GM08714 (cell line): ENCODE measurements around the gene MAGEC1.
"Not testable (repeated sequence)": the region's sequence is repeated elsewhere in the genome, so short reads cannot be mapped to it uniquely, and the experiment has no call there.

ENCODE experiments used
- H3K4me3 ChIP-seq: fragments of 200-500 bp; sonication (Bioruptor generic); 2 replicates; pipeline ENCODE4 v1.5.1; 2014; ENCODE audit warnings: mild to moderate bottlenecking, low read length, inconsistent platforms
- ZNF274 ChIP-seq: IDR thresholded peaks from 2 replicates; pipeline ENCODE4 v1.6.1; 2012; ENCODE audit warnings: mild to moderate bottlenecking, low read depth, low read length

MAGEC1 gene, protein sequence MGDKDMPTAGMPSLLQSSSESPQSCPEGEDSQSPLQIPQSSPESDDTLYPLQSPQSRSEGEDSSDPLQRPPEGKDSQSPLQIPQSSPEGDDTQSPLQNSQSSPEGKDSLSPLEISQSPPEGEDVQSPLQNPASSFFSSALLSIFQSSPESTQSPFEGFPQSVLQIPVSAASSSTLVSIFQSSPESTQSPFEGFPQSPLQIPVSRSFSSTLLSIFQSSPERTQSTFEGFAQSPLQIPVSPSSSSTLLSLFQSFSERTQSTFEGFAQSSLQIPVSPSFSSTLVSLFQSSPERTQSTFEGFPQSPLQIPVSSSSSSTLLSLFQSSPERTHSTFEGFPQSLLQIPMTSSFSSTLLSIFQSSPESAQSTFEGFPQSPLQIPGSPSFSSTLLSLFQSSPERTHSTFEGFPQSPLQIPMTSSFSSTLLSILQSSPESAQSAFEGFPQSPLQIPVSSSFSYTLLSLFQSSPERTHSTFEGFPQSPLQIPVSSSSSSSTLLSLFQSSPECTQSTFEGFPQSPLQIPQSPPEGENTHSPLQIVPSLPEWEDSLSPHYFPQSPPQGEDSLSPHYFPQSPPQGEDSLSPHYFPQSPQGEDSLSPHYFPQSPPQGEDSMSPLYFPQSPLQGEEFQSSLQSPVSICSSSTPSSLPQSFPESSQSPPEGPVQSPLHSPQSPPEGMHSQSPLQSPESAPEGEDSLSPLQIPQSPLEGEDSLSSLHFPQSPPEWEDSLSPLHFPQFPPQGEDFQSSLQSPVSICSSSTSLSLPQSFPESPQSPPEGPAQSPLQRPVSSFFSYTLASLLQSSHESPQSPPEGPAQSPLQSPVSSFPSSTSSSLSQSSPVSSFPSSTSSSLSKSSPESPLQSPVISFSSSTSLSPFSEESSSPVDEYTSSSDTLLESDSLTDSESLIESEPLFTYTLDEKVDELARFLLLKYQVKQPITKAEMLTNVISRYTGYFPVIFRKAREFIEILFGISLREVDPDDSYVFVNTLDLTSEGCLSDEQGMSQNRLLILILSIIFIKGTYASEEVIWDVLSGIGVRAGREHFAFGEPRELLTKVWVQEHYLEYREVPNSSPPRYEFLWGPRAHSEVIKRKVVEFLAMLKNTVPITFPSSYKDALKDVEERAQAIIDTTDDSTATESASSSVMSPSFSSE

GRCh38 chrX:141903400-141904155 lies at the start of gene MAGEC1:
Gene MAGEC1 (plus strand): TSS chrX:141903894. CDS start chrX:141905073, 1,179 bp downstream.
- no peak within 1 kb of the TSS for H3K4me3 ChIP-seq
- TF ChIP-seq ZNF274 = no peak

GRCh38 chrX:141857479-141857878 lies 46.2 kb upstream of the MAGEC1 start:
- no peak for TF ChIP-seq ZNF274
- no peak overlapping the region for H3K4me3 ChIP-seq

DNA sequence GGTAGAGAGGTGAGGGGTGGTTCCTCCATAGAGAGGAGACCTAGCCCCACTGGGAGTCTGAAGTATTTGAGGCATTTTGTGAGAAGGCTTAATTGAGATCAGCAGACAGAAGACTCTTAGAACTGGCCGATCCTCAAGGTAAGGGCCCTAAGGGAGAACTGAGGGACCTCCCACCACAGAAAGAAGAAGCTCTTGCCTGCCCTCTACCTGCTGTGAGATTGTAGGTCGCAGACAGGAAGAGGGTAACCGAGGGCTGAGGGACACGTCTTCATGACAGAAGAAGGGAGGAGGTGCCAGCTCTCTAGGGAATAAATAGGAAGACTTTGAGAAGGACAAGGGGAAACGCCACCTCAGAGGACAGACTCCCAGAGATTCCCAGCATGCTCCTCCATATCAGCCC lies 24.1 kb upstream of the MAGEC1 start:
- no peak for TF ChIP-seq ZNF274
- H3K4me3 ChIP-seq = no peak overlapping the region

GRCh38 chrX:141888811-141889210 lies 14.9 kb upstream of the MAGEC1 start:
- H3K4me3 ChIP-seq = not testable (repeated sequence)

DNA sequence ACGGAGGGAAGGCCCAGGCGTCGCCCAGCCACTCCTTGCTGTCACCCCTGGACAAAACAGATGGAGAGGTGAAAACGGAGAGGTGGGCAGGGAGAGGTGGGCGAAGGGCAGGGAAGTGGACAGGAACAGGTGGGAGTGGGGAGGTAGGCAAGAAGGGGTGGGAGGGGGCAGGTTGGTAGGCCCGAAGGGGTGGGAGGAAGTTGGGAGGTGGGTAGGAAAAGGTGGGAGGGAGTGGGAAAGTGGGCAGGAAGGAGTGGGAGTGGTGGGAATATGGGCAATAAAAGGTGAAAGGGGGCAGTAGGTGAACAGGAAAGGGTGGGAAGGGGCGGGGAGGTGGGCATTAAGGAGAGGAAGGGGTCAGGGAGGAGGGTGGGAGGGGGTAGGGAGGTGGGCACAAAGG lies 9.0 kb upstream of the MAGEC1 start:
- H3K4me3 ChIP-seq = no peak overlapping the region
- no peak for TF ChIP-seq ZNF274

- no peak for TF ChIP-seq ZNF274
- H3K4me3 ChIP-seq = no peak overlapping the region
These were observed 6.0 kb upstream of the MAGEC1 start for GRCh38 chrX:141897690-141898089.

- no peak for TF ChIP-seq ZNF274
- H3K4me3 ChIP-seq = no peak overlapping the region
These were observed 1.3 kb upstream of the MAGEC1 start for GRCh38 chrX:141902366-141902765.

- H3K4me3 ChIP-seq = no peak overlapping the region
- TF ChIP-seq ZNF274 = no peak
These were observed 568 bp downstream of the MAGEC1 start for GRCh38 chrX:141904262-141904661.

- no peak for TF ChIP-seq ZNF274
These were observed 14.1 kb downstream of the MAGEC1 start for GRCh38 chrX:141917801-141918200.

GRCh38 chrX:141924293-141924692 lies 20.6 kb downstream of the MAGEC1 start:
- no peak for TF ChIP-seq ZNF274
- H3K4me3 ChIP-seq = no peak overlapping the region

More at GRCh38 chrX:141917801-141918200, 14.1 kb downstream of the MAGEC1 start:
- no peak overlapping the region for H3K4me3 ChIP-seq

DNA sequence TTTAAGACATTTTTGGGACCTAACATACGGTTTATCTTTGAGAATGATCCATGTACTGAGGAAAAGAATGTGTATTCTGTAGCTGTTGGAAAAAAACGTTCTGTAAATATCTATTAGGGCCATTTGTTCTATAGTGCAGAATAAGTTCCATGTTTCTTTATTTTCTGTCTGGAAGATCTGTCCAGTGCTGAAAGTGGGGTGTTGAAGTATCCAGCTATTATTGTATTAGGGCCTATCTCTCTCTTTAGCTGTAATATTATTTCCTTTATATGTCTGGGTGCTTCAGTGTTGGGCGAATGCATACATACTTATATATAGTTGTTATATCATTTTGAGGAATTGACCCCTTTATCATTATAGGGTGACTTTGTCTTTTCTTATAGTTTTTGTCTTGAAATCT lies 24.7 kb downstream of the MAGEC1 start:
- H3K4me3 ChIP-seq = no peak overlapping the region
- no peak for TF ChIP-seq ZNF274

GRCh38 chrX:141934059-141934641 lies 30.5 kb downstream of the MAGEC1 start:
- TF ChIP-seq ZNF274 = no peak
- no peak overlapping the region for H3K4me3 ChIP-seq

DNA sequence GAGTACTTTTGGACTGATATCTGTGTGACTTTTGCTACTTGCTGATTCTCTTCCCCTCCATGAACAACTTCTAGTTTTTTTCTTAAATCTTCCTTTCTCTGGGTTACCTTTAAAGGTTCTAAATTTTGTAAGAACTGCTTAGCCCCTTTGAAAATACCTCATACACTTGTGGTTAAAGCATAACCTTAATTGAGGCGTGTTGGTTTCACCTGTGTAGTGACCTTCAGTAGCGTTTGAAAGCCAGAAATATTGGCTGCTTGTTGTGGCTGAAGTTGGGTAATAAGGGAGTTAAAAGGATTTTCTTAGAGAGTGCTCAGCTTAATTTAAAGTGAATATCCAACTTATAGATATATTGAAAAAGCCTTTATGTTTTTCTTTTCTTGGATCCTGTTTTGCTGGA lies 32.0 kb downstream of the MAGEC1 start:
- no peak overlapping the region for H3K4me3 ChIP-seq
- TF ChIP-seq ZNF274 = no peak
